HepG2 (cell line): ENCODE data around the gene GDPGP1. TPM values are rescaled to one million over a fixed set of nuclear protein-coding genes. Genes with fewer than 3 reads are reported as not detected.

Source experiments
- ATM ChIP-seq: fragments of 450-650 bp; IDR thresholded peaks from 2 replicates; pipeline ENCODE4 v1.7.1; 2017; ENCODE audit warnings: mild to moderate bottlenecking, borderline replicate concordance
- KAT8 ChIP-seq: IDR thresholded peaks from 2 replicates; pipeline ENCODE4 v1.6.1; 2016; ENCODE audit warnings: missing genetic modification reagents, missing compliant biosample characterization
- MLLT10 ChIP-seq: sonication (generic); formaldehyde crosslinking; IDR thresholded peaks from 2 replicates; pipeline ENCODE4 v1.4.0; 2020; ENCODE audit warnings: missing genetic modification reagents
- MXD4 ChIP-seq: IDR thresholded peaks from 2 replicates; pipeline ENCODE4 v1.6.1; 2016; ENCODE audit warnings: mild to moderate bottlenecking, missing biosample characterization, missing genetic modification reagents
- MZF1 ChIP-seq: sonication (generic); formaldehyde crosslinking; IDR thresholded peaks from 2 replicates; pipeline ENCODE4 v1.8.1; 2023; ENCODE audit warnings: mild to moderate bottlenecking, missing genetic modification reagents, borderline replicate concordance
- RARA ChIP-seq: IDR thresholded peaks from 2 replicates; pipeline ENCODE4 v1.6.1; 2016; ENCODE audit warnings: missing genetic modification reagents, missing compliant biosample characterization
- SETDB1 ChIP-seq: sonication (generic); formaldehyde crosslinking; IDR thresholded peaks from 2 replicates; pipeline ENCODE4 v1.5.1; 2020; ENCODE audit warnings: missing genetic modification reagents, mild to moderate bottlenecking, borderline replicate concordance
- SRY ChIP-seq: sonication (generic); formaldehyde crosslinking; IDR thresholded peaks from 2 replicates; pipeline ENCODE4 v1.8.0; 2022; ENCODE audit warnings: mild to moderate bottlenecking, missing genetic modification reagents
- ZNF180 ChIP-seq: sonication (generic); formaldehyde crosslinking; IDR thresholded peaks from 2 replicates; pipeline ENCODE4 v1.4.0; 2020; ENCODE audit warnings: low read depth, missing genetic modification reagents, borderline replicate concordance
- ZNF274 ChIP-seq: sonication (generic); formaldehyde crosslinking; IDR thresholded peaks from 2 replicates; pipeline ENCODE4 v1.5.1; 2020; ENCODE audit warnings: mild to moderate bottlenecking, missing genetic modification reagents
- ZNF326 ChIP-seq: sonication (generic); formaldehyde crosslinking; IDR thresholded peaks from 2 replicates; pipeline ENCODE4 v1.4.0; 2020; ENCODE audit warnings: missing genetic modification reagents, borderline replicate concordance
- ZNF367 ChIP-seq: sonication (generic); formaldehyde crosslinking; IDR thresholded peaks from 2 replicates; pipeline ENCODE4 v1.4.0; 2020; ENCODE audit warnings: missing genetic modification reagents, borderline replicate concordance
- ZNF44 ChIP-seq: sonication (generic); formaldehyde crosslinking; IDR thresholded peaks from 2 replicates; pipeline ENCODE4 v1.5.1; 2020; ENCODE audit warnings: mild to moderate bottlenecking, missing genetic modification reagents
- ZNF468 ChIP-seq: sonication (generic); formaldehyde crosslinking; IDR thresholded peaks from 2 replicates; pipeline ENCODE4 v1.8.0; 2022; ENCODE audit warnings: mild to moderate bottlenecking, moderate library complexity, missing genetic modification reagents
- ZNF501 ChIP-seq: sonication (generic); formaldehyde crosslinking; IDR thresholded peaks from 2 replicates; pipeline ENCODE4 v1.5.1; 2020; ENCODE audit warnings: mild to moderate bottlenecking, moderate library complexity, missing genetic modification reagents
- ZNF570 ChIP-seq: sonication (generic); formaldehyde crosslinking; IDR thresholded peaks from 2 replicates; pipeline ENCODE4 v1.4.0; 2020; ENCODE audit warnings: mild to moderate bottlenecking, missing genetic modification reagents, borderline replicate concordance
- polyA plus RNA-seq, 8 experiments: library from polyadenylated mRNA; depleted of rRNA in 3 of 8; stranded (reverse) in 7 of 8; unstranded in 1 of 8; fragments of >200 nt; fragmentation: Illumina TruSeq in 4 of 8; extraction: Trizol in 4 of 8; gene quantifications; 2 replicates each; pipeline versions ENCODE4 v1.2.1 to v1.2.3, GENCODE V29; 2011 to 2016; ENCODE audit warnings: low read depth in 4 of 8, missing spikeins in 1 of 8, mixed read lengths in 1 of 8; ENCODE audit not compliant: insufficient read depth in 1 of 8
- total RNA-seq, 5 experiments: library from RNA; depleted of rRNA; stranded (reverse); fragments of >200 nt; fragmentation: Illumina TruSeq; extraction: Trizol; gene quantifications; 2 replicates each; pipeline ENCODE4 v1.2.3, GENCODE V29; 2016; ENCODE audit warnings: low read depth in 1 of 5
- TF ChIP-seq, protein P1 (sequence below): sonication (generic); formaldehyde crosslinking; IDR thresholded peaks from 2 replicates; pipeline ENCODE4 v1.4.0; 2020; ENCODE audit warnings: missing genetic modification reagents
- TF ChIP-seq, protein P2 (sequence below): sonication (generic); formaldehyde crosslinking; IDR thresholded peaks from 2 replicates; pipeline ENCODE4 v1.4.0; 2020; ENCODE audit warnings: missing genetic modification reagents, low read depth, mild to moderate bottlenecking, borderline replicate concordance
- TF ChIP-seq, protein P3 (sequence below): sonication (generic); formaldehyde crosslinking; IDR thresholded peaks from 2 replicates; pipeline ENCODE4 v1.9.0; 2022; ENCODE audit warnings: missing genetic modification reagents, mild to moderate bottlenecking, borderline replicate concordance
- TF ChIP-seq, protein P4 (sequence below): sonication (generic); formaldehyde crosslinking; IDR thresholded peaks from 2 replicates; pipeline ENCODE4 v1.8.0; 2022; ENCODE audit warnings: mild to moderate bottlenecking, missing genetic modification reagents
- TF ChIP-seq, protein P5 (sequence below): sonication (generic); formaldehyde crosslinking; IDR thresholded peaks from 2 replicates; pipeline ENCODE4 v1.4.0; 2020; ENCODE audit warnings: missing genetic modification reagents, mild to moderate bottlenecking, borderline replicate concordance

Gene GDPGP1
- total and polyA plus RNA-seq, 2 of the 13 experiments (the other 11 are each of a cell fraction or from before 2014, with no cell fraction given), result 1.5 to 4.3 TPM

DNA sequence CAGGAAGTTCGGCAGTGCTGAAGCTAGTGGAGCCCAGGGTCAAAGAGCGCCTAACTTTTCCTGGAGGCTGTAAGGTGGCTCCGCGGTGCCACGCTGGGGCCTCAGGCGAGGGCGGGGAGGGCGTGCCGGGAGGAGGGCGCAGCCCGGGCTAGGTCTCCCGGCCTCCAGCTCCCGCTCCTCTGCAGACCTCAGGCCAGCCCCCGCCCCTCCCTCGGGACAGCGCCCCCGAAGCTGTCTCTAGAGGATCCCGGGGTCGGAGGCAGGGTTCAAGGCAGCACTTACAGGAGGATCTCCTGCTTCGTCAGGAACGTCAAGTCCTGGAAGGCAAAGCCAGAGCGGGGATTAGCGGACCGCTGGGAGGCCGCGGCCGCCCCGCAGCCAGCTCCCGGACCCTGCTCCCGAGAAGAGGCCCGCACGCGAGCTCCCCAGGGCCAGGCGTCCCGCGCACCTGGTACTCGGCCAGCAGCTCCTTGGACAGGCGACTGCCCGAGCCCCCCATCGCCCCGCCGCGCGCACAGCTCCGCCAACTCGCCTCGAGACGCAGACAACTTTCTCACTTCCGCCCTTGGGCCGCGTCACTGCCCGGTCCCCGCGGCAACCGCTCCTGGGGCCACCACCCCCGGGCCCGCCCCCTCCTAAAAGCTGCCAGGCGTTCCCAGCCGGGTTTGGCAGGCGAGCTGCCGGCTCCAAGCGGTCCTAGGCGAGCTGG, 468 bp upstream of the GDPGP1 start, which contains the start of gene CIB1 (continued):
- TF ChIP-seq, protein P1, sequence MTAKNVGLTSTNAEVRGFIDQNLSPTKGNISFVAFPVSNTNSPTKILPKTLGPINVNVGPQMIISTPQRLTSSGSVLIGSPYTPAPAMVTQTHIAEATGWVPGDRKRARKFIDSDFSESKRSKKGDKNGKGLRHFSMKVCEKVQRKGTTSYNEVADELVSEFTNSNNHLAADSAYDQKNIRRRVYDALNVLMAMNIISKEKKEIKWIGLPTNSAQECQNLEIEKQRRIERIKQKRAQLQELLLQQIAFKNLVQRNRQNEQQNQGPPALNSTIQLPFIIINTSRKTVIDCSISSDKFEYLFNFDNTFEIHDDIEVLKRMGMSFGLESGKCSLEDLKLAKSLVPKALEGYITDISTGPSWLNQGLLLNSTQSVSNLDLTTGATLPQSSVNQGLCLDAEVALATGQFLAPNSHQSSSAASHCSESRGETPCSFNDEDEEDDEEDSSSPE (CRISPR knock-in tag), result peak; percentile 35; the same call in 1 of the 2 replicates
- no peak for TF ChIP-seq ZNF468 (CRISPR knock-in tag)
- TF ChIP-seq, protein P2, sequence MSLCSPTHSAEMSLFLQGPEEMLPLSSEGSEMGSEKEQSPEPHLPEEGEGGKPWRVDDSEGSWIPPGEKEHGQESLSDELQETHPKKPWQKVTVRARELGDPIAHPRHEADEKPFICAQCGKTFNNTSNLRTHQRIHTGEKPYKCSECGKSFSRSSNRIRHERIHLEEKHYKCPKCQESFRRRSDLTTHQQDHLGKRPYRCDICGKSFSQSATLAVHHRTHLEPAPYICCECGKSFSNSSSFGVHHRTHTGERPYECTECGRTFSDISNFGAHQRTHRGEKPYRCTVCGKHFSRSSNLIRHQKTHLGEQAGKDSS (CRISPR knock-in tag), result no peak; the same call in 1 of the 2 replicates
- no peak for TF ChIP-seq ZNF326 (CRISPR knock-in tag)
- TF ChIP-seq, protein P3, sequence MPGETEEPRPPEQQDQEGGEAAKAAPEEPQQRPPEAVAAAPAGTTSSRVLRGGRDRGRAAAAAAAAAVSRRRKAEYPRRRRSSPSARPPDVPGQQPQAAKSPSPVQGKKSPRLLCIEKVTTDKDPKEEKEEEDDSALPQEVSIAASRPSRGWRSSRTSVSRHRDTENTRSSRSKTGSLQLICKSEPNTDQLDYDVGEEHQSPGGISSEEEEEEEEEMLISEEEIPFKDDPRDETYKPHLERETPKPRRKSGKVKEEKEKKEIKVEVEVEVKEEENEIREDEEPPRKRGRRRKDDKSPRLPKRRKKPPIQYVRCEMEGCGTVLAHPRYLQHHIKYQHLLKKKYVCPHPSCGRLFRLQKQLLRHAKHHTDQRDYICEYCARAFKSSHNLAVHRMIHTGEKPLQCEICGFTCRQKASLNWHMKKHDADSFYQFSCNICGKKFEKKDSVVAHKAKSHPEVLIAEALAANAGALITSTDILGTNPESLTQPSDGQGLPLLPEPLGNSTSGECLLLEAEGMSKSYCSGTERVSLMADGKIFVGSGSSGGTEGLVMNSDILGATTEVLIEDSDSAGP (CRISPR knock-in tag), result peak; percentile 87; the same call in 1 of the 2 replicates
- TF ChIP-seq ZNF180 (CRISPR knock-in tag), result no peak
- TF ChIP-seq ZNF570, result no peak
- TF ChIP-seq ZNF44 (CRISPR knock-in tag), result peak; percentile 76; the same call in 1 of the 2 replicates
- peak; percentile 79 for TF ChIP-seq ZNF501
- peak; percentile 54; the same call in 1 of the 2 replicates for TF ChIP-seq ZNF367 (CRISPR knock-in tag)
- no peak; the same call in 1 of the 2 replicates for TF ChIP-seq RARA (CRISPR knock-in tag)
- no peak for TF ChIP-seq MLLT10
- TF ChIP-seq SETDB1 (CRISPR knock-in tag), result no peak
- TF ChIP-seq, protein P4, sequence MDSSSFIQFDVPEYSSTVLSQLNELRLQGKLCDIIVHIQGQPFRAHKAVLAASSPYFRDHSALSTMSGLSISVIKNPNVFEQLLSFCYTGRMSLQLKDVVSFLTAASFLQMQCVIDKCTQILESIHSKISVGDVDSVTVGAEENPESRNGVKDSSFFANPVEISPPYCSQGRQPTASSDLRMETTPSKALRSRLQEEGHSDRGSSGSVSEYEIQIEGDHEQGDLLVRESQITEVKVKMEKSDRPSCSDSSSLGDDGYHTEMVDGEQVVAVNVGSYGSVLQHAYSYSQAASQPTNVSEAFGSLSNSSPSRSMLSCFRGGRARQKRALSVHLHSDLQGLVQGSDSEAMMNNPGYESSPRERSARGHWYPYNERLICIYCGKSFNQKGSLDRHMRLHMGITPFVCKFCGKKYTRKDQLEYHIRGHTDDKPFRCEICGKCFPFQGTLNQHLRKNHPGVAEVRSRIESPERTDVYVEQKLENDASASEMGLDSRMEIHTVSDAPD (CRISPR knock-in tag), result 0 out of 2 replicates have a peak, but pooled peaks have one; percentile 78
- peak; percentile 31 for TF ChIP-seq SRY (CRISPR knock-in tag)
- TF ChIP-seq ZNF274, result peak; percentile 71
- no peak for TF ChIP-seq ATM
- TF ChIP-seq MZF1 (CRISPR knock-in tag), result no peak
- peak; percentile 51; the same call in 1 of the 2 replicates for TF ChIP-seq KAT8 (CRISPR knock-in tag)
- TF ChIP-seq, protein P5, sequence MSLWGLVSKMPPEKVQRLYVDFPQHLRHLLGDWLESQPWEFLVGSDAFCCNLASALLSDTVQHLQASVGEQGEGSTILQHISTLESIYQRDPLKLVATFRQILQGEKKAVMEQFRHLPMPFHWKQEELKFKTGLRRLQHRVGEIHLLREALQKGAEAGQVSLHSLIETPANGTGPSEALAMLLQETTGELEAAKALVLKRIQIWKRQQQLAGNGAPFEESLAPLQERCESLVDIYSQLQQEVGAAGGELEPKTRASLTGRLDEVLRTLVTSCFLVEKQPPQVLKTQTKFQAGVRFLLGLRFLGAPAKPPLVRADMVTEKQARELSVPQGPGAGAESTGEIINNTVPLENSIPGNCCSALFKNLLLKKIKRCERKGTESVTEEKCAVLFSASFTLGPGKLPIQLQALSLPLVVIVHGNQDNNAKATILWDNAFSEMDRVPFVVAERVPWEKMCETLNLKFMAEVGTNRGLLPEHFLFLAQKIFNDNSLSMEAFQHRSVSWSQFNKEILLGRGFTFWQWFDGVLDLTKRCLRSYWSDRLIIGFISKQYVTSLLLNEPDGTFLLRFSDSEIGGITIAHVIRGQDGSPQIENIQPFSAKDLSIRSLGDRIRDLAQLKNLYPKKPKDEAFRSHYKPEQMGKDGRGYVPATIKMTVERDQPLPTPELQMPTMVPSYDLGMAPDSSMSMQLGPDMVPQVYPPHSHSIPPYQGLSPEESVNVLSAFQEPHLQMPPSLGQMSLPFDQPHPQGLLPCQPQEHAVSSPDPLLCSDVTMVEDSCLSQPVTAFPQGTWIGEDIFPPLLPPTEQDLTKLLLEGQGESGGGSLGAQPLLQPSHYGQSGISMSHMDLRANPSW (CRISPR knock-in tag), result no peak
- peak; percentile 70 for TF ChIP-seq MXD4 (CRISPR knock-in tag)
